Peyer's patch (tissue), 4 donors: ENCODE measurements around the gene TBCK. TPM values are rescaled to one million over a fixed set of nuclear protein-coding genes. Genes with fewer than 3 reads are reported as not detected.

Experiments
- DNase-seq, 3 donors: peaks; one replicate each; pipeline ENCODE4 v3.0.0-alpha.2; 2017 to 2019
- H3K27ac ChIP-seq, 4 donors: fragments of 200-600 bp; sonication (generic); one replicate each; pipeline ENCODE4 v1.5.1; 2016 to 2019
- H3K27me3 ChIP-seq, 2 donors: fragments of 200-600 bp; sonication (generic); one replicate each; pipeline ENCODE4 v1.5.1; 2019
- H3K36me3 ChIP-seq, 3 donors: fragments of 200-600 bp; sonication (generic); one replicate each; pipeline ENCODE4 v1.5.1; 2016 to 2019
- H3K4me1 ChIP-seq, 4 donors: fragments of 200-600 bp; sonication (generic); one replicate each; pipeline ENCODE4 v1.5.1; 2016 to 2019
- H3K4me3 ChIP-seq, 4 donors: fragments of 200-600 bp; sonication (generic); 1 replicate in 3 of 4; 2 replicates in 1 of 4; pipeline ENCODE4 v1.5.1; 2016 to 2019; ENCODE audit warnings: mild to moderate bottlenecking in 1 of 4
- H3K9me3 ChIP-seq, 4 donors: fragments of 200-600 bp; sonication (generic); one replicate each; pipeline ENCODE4 v1.5.1; 2016 to 2019; ENCODE audit warnings: mild to moderate bottlenecking in 1 of 4
- POLR2A ChIP-seq, 2 donors: fragments of 450-650 bp; IDR thresholded peaks; one replicate each; pipeline ENCODE4 v1.5.1; 2017; ENCODE audit warnings: antibody characterized with exemption in 2 of 2, mild to moderate bottlenecking in 2 of 2, moderate library complexity in 2 of 2
- total RNA-seq, 4 donors: library from RNA; depleted of rRNA; stranded (reverse); fragments of >200 nt; gene quantifications; one replicate each; pipeline ENCODE4 v1.1.0, GENCODE V29; 2016
- TF ChIP-seq, protein P1 (sequence below), 6 experiments: fragments of 450-650 bp in 4 of 6; fragments of 200-600 bp in 2 of 6; sonication (generic) in 1 of 6; IDR thresholded peaks; one replicate each; pipeline ENCODE4 v1.5.1; 2017 to 2019; ENCODE audit warnings: antibody characterized with exemption in 6 of 6, mild to moderate bottlenecking in 3 of 6, moderate library complexity in 1 of 6

TBCK gene
- total RNA-seq, 4 donors from 2014 or later: 39.9 to 96.6 (median 53.1) TPM

DNA sequence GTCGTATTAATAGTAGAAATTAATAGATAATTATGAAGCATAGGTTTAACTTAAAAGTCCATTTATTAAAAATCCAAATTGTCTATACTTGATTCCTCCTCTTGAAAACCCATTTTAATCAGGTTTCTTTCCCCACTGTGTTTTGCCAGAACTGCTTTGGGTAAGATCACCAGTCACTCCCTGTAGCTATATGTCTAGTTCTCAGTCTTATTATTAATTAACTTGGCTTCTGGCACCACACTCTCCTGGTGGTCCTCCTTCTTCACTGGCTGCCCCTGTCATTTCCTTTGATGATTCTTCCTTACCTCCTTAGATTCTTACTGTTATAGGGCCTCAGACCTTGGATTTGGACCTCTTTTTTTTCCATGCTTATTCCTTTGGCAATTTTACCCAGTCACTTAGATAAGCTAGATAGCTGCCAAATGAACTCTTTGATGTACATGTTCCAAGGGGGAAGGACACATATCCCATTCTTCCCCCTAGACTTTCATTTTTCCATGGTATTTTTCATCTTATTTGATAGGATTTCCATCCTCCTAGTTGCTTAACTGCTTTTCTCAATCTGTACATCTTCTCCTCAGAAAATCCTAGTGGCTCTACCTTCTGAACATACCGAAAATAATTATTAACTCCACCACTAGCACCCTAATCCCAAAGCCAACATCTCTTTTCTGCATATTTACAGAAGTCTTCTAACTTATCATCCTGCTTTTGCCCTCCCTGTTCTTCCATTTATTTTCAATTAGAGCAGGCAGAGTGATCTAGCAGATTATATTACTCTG, 28.0 kb upstream of the TBCK start:
- DNase-seq: no peak
- Histone ChIP-seq H3K27ac (no peak overlapping the region), H3K4me3 (no peak overlapping the region), H3K4me1 (no peaks in the 10 kb centered on the region), H3K9me3 (no peaks in the 10 kb centered on the region), H3K27me3 (no peaks in the 10 kb centered on the region), H3K36me3 (peaks cover 0 to 42% (median 0%) of the 10 kb centered on the region in 3 donors)
- TF ChIP-seq, protein P1, sequence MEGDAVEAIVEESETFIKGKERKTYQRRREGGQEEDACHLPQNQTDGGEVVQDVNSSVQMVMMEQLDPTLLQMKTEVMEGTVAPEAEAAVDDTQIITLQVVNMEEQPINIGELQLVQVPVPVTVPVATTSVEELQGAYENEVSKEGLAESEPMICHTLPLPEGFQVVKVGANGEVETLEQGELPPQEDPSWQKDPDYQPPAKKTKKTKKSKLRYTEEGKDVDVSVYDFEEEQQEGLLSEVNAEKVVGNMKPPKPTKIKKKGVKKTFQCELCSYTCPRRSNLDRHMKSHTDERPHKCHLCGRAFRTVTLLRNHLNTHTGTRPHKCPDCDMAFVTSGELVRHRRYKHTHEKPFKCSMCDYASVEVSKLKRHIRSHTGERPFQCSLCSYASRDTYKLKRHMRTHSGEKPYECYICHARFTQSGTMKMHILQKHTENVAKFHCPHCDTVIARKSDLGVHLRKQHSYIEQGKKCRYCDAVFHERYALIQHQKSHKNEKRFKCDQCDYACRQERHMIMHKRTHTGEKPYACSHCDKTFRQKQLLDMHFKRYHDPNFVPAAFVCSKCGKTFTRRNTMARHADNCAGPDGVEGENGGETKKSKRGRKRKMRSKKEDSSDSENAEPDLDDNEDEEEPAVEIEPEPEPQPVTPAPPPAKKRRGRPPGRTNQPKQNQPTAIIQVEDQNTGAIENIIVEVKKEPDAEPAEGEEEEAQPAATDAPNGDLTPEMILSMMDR (IDR thresholded peaks at IDR 0.05): no peak
- no peak for TF ChIP-seq POLR2A (IDR thresholded peaks at IDR 0.05)

DNA sequence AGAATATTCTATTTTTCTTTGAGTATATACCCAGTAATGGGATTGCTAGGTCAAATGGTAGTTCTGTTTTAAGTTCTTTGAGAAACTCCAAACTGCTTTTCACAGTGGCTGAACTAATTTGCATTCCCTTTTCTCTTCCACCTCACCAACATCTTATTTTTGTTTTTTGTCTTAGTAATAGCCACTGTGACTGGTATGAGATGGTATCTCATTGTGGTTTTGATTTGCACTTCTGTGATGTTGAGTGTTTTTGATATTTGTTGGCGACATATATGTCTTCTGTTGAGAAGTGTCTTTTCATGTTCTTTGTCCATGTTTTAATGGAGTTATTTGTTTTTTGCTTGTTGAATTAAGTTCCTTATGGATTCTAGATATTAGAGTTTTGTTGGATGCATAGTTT, 24.8 kb upstream of the TBCK start:
- DNase-seq: no peak
- H3K36me3 ChIP-seq: peaks cover 0 to 44% (median 3%) of the 10 kb centered on the region in 3 donors
- no peaks in the 10 kb centered on the region for H3K27me3 ChIP-seq
- no peak overlapping the region for H3K27ac ChIP-seq
- H3K4me3 ChIP-seq: no peak overlapping the region
- no peak for TF ChIP-seq POLR2A (IDR thresholded peaks at IDR 0.05)
- TF ChIP-seq, protein P1 (IDR thresholded peaks at IDR 0.05): no peak
- H3K4me1 ChIP-seq: no peaks in the 10 kb centered on the region
- H3K9me3 ChIP-seq: no peaks in the 10 kb centered on the region

GRCh38 chr4:106339431-106339830, 23.4 kb upstream of the TBCK start:
- Histone ChIP-seq H3K27ac (no peak overlapping the region), H3K27me3 (no peaks in the 10 kb centered on the region), H3K9me3 (no peaks in the 10 kb centered on the region), H3K4me3 (no peak overlapping the region), H3K36me3 (peaks cover 0 to 56% (median 3%) of the 10 kb centered on the region in 3 donors), H3K4me1 (no peaks in the 10 kb centered on the region)
- TF ChIP-seq, protein P1 (IDR thresholded peaks at IDR 0.05): no peak
- no peak for TF ChIP-seq POLR2A (IDR thresholded peaks at IDR 0.05)
- no peak for DNase-seq

- no peak for DNase-seq
- Histone ChIP-seq H3K4me1 (no peaks in the 10 kb centered on the region), H3K27ac (no peak overlapping the region), H3K27me3 (no peaks in the 10 kb centered on the region), H3K9me3 (no peaks in the 10 kb centered on the region), H3K36me3 (peaks cover 0 to 64% (median 3%) of the 10 kb centered on the region in 3 donors), H3K4me3 (no peak overlapping the region)
- TF ChIP-seq, protein P1 (IDR thresholded peaks at IDR 0.05): no peak
These were observed 22.7 kb upstream of the TBCK start for GRCh38 chr4:106338671-106339070.

DNA sequence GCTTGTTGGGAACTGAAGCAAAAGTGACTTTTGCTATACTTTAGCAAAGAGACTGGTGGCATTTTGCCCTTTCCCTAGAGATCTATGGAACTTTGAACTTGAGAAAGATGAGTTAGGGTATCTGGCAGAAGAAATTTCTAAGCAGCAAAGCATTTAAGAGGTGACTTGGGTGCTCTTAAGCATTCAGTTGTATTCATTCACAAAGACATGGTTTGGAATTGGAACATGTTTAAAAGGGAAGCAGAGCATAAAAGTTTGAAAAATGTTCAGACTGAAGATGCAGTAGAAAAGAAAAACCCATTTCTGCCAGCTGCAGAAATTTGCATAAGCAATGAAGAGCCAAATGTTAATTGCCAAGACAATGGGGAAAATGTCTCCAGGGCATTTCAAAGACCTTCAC, 21.9 kb upstream of the TBCK start:
- no peaks in the 10 kb centered on the region for H3K27me3 ChIP-seq
- H3K36me3 ChIP-seq: peaks cover 0 to 72% (median 3%) of the 10 kb centered on the region in 3 donors
- H3K4me1 ChIP-seq: no peaks in the 10 kb centered on the region
- H3K9me3 ChIP-seq: no peaks in the 10 kb centered on the region
- TF ChIP-seq POLR2A (IDR thresholded peaks at IDR 0.05): no peak
- TF ChIP-seq, protein P1 (IDR thresholded peaks at IDR 0.05): no peak
- DNase-seq: no peak
- no peak overlapping the region for H3K27ac ChIP-seq
- H3K4me3 ChIP-seq: no peak overlapping the region
